Measurements from ENCODE around the gene ARHGAP6.

The ARHGAP6 gene

GRCh38 chrX:11421805-11422524 is 243.8 kb downstream of the ARHGAP6 start:
- DNase-seq: peak; percentile 50

- DNase-seq: peak; percentile 81
These were observed 244.9 kb downstream of the ARHGAP6 start for GRCh38 chrX:11420851-11421250.

- DNase-seq: peak; percentile 6
These were observed 246.6 kb downstream of the ARHGAP6 start for GRCh38 chrX:11419102-11419501.

DNA sequence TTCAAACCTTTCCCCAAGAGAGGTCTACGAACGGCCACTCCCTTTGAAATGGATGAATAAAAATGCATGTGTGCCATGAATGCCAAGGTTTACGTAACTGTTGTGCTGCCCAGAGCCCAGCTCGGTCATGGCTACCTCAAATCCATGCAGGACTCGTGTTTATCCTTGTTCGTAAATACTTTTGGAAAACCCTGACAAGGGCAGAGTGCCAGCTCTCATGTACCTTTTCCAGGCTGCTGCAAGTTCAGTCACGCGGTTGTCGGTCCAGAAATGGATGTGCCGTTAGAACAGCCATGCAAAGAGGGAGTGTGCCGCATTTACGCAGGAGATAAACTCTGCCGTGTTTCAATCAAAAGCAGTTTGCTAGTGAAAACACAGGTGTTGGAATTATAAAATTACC is 249.1 kb downstream of the ARHGAP6 start:
- DNase-seq: no peak

DNA sequence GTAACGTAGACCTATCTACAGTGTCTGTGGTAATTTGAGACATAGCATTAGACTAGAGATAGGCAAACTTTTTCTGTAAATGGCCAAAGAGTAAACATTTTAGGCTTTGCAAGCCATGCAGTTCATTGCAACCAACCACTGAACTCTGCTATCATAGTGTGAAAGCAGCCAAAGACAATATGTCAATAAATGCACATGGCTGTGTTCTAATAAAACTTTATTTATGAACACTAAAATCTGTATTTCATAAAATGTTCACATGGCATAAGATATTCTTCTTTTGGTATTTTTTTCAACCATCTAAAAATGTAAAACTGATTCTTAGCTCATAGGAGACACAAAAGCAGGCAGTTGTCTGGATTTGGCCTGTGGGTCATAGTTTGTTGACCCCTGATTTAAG is 251.6 kb downstream of the ARHGAP6 start:
- DNase-seq: no peak

DNA sequence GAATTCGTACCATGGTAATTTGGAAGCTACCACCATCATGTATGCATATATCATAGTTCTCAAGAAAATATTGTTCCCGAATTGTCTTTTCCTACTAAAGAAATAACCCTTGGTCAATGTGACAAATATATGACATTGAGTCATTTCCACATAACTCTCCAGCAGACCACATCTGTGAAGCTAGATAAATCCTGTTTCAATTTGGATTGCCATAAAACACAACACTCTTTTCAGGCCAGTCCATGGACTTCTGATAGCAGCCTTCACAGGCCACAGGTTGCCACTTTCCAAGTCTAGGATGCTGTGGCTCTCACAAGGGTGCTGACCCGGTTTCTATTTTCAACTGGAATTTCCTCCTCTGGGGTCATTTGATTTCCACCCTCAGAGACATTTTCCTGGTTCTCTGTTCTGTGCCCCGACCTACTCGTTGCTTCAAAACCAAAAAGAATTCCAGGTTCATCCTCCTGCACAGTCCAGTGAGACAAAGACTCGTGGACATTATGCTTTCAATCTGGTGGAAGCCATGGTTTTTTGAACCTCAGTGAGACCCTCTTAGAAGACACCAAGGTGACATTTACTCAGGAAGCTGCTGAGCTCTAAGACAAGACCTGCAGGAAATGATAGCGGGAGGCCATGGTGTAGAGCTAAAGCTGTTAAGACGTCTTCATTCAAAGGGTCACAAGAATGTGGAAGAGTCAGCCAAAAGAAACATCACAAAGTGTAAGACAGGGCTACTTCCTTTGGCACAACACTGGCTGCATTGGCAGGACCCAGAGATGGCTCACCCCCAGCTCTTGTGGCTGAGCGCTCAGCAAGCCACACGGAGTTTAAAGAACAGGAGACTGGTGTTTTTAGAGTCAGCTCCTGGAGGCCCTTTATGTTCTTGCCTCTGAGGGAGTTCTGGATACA is 252.8 kb downstream of the ARHGAP6 start:
- no peak for DNase-seq

DNA sequence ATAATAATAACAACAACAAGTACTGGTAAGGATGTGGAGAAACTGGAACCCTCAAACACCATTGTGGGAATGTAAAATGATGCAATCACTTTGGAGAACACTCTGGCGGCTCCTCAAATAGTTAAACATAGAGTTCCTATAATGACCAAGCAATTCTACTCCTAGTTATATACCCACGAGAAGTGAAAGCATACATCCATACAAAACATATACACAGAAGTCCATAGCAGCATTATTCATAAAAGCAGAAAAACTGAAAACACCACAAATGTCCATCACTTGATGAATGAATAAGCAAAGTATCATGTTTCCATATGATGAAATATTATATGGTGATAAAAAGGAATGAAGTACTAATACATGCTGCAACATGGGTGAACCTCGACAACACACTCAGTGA is 255.8 kb downstream of the ARHGAP6 start:
- peak; percentile 19 for DNase-seq

DNA sequence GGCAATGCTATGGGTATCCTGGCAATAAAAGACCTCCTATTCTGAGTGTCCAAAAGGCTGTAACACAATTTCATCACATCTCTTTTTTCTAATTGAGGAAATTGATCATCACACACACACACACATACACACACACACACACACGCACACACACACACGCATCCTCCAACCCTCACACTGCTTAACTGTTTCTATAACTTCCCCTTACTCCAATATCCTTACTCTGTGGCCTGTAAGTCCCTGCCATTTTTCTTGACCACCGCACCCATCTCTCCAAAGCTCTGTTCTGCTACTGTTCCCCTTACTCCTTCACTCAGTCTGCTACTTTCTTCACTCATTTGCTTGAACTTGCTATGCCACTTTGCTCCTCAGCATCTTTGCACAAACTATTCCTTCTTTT is 256.9 kb downstream of the ARHGAP6 start:
- peak; percentile 36 for DNase-seq

GRCh38 chrX:11408109-11408405 is 257.7 kb downstream of the ARHGAP6 start:
- no peak for DNase-seq

DNA sequence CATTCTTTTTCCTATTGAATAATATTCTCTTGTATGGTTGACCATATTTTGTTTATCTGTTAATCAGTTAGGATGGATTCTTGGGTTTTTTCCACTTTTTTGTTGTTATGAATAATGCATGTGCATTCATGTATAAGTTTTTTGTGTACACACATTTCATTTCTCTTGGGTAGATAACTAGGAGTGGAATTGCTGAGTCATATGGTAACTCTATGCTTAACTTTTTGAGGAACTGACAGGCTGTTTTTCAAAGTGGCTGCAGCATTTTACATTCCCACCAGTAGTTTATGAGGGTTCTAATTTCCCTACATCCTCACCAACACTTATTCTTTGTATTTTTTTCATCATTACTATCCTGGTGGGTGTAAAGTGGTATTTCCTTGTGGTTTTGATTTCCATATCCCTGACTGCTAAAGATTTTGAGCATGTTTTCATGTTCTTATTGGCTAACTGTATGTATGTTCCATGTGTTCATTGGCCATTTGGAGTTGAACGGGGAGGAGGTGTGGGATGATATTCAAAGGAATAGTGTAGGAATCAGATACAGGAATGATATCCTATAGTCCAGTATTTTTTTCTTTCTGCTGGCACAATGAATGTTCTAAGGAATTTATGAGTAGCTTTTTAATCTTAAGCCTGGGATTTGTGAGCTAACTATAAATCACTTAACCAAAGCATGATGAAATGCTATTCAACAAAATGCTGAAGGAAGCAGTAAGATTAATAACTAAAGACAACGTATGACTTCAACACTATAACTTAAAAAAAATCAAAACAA is 258.2 kb downstream of the ARHGAP6 start:
- peak; percentile 56 for DNase-seq

DNA sequence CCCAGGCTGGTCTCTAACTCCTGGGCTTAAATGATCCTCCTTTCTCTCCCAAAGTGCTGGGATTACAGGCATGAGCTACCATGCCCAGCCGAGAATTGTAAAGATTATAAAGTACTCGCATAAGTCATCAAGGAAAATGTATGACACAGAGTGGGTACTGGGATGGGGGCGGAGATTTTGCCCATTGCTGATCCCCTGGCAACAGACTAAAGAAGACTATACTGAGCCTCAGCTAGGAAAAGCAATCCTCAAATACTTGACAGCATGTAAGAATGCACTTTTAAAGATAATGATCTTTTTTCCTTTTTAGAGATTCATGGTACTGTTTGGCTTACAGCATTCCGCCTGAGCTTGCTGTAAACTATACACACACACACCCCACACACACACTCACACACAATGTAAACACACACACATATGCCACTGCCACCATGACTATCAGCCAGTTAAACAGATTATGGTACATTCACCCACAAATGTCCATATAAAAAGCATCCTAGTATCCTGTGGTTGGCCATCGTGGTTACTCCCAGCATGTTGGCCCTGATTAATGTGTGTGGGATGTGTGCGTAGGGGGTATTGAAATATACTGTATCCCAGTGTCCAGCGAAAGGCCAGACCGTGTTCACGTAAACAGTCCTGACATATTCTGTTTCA is 259.5 kb downstream of the ARHGAP6 start:
- no peak for DNase-seq

- no peak for DNase-seq
These were observed 262.1 kb downstream of the ARHGAP6 start for GRCh38 chrX:11403631-11404030.

DNA sequence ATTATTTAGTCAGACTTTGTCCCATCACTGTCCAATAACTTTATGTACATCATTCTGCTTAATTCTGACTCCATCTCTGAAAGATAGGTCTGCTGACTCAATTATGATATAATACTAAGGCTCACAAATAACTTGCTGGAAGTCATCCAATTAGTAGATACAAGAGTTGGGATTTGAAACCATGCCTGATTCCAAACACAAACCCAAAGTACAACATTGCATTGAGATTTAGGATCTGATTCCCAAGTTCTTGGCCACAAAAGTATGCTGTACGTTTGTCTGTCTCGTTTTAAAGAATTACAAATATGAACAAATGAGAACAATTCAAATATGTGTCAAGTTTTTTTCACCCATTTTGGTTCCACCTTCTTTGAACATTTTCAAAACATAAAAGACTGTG is 263.8 kb downstream of the ARHGAP6 start:
- no peak for DNase-seq

DNA sequence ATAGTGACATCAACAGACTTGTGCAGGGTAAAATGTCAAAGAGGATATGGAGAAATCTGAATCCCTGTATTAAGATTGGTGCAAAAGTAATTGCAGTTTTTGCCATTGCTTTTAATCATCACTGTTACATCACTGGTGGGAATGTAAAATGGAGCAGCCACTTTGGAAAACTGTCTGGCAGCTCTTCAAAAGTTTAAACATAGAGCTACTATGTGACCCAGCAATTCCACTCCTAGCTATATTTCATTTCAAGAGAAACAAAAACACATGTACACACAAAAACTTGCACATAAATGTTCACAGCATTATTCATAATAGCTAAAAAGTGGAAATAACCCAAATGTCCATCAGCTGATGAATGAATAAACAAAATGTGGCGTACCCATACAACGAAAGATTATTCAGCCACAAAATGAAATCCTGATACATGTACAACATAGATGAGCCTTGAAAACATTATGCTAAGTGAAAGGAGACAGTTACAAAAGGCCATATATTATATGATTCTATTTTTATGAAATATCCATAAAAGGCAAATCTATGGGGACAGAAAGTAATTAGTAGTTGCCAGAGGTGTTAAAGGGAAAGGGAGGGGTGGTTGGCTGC is 266.1 kb downstream of the ARHGAP6 start:
- DNase-seq: no peak

- DNase-seq: no peak
These were observed 266.9 kb downstream of the ARHGAP6 start for GRCh38 chrX:11398785-11399184.

DNA sequence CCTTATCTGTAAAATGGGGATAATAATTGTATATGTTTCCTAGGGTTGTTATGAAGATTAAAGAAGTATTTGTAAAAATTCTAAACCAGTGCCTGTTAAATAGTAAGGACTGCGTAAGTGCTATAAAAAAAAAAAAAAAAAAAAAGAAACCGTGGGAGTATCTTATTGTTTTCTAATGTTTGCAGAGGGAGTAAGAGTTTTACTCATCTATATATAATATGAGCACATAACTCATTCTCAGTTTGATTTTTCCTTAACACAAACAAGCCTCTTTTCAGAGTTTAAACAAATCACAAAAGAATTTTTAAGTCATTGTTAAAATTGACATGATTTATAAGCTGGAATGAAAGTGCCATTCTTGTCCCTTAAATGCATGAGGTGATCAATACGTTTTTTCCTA is 267.6 kb downstream of the ARHGAP6 start:
- DNase-seq: no peak

DNA sequence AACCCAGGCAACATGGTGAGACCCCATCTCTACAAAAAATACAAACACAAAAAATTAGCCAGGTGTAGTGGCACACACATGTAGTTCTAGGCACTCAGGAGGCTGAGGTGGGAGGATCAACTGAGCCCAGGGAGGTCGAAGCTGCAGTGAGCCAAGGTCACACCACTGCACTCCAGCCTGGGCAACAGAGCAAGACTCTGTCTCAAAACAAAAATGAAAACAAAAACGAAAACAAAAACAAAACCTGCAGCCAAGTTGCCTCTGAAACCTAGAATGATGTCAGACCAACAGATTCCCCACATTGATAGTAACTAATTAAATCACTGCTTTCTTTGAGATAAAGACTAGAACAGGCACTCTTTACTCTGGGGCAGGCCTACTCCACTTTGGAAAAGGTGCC is 268.0 kb downstream of the ARHGAP6 start:
- no peak for DNase-seq

DNA sequence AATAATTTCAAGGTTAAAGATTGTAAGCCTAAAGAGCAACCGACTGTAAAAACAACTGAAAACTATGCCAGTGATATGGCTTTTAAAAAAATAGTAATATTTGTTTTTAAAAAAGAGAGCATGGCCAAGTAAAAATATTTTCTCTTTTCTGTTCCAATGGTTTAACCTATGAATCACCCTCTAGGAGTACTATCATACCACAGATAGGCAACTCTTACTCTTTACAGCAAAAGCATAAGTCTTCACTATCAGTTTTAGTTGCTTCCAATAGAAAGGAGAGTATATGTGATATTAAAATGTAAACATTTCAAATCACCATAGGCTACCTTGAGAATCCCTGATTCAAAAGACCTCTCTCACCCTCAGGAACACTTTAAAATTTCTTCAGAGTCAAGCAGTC is 269.9 kb downstream of the ARHGAP6 start:
- no peak for DNase-seq

- no peak for DNase-seq
These were observed 271.6 kb downstream of the ARHGAP6 start for GRCh38 chrX:11393949-11394654.

DNA sequence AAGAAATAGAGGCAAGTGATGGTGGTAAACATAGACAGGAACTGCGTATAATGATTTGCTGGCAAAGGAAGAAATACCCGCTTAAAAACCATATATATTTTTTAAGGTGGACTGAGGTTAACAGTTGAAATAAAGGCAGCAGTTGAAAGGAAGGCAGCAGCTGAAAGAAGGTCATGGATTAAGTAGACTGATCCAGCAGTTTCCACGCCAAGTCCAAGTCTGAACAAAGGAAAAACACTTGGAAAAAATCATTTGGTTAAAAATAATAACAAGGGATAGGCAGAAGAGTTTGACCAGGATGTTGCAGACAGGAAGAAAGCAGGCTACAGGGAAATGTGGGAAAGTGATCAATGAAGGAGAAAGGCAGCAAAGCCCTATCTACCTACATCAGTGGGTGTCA is 278.9 kb downstream of the ARHGAP6 start:
- DNase-seq: no peak

- DNase-seq: peak; percentile 1
These were observed 279.7 kb downstream of the ARHGAP6 start for GRCh38 chrX:11386001-11386523.

DNA sequence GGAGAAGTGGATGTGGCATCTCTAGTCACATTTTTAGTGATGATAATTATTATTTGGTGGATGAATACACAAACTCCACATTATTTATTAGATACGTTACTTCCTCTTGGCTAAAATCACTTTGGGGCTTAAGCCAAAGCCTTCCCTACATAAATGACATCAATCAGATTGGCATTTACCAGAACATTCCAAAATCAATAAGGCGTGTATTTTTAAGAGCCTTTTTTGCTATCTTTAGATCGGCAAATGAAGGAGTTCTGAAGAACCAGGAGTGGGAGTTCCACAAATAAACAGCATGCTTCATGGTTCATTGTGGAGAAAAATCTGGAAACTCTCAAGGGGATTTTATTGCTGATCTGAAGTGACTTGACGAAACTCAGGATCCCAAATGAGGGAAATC is 282.8 kb downstream of the ARHGAP6 start:
- no peak for DNase-seq
